ENCODE measurements around the gene YIF1A.
A peak's percentile ranks its signal among the peaks of the same experiment; 100 is the strongest.

YIF1A gene

GRCh38 chr11:66268244-66268951 is 20.5 kb downstream of the YIF1A start, which contains the start of gene RAB1B:
Gene RAB1B (plus strand): TSS chr11:66268639. CDS start chr11:66268680, 41 bp downstream.
- TF ChIP-seq, protein P1, sequence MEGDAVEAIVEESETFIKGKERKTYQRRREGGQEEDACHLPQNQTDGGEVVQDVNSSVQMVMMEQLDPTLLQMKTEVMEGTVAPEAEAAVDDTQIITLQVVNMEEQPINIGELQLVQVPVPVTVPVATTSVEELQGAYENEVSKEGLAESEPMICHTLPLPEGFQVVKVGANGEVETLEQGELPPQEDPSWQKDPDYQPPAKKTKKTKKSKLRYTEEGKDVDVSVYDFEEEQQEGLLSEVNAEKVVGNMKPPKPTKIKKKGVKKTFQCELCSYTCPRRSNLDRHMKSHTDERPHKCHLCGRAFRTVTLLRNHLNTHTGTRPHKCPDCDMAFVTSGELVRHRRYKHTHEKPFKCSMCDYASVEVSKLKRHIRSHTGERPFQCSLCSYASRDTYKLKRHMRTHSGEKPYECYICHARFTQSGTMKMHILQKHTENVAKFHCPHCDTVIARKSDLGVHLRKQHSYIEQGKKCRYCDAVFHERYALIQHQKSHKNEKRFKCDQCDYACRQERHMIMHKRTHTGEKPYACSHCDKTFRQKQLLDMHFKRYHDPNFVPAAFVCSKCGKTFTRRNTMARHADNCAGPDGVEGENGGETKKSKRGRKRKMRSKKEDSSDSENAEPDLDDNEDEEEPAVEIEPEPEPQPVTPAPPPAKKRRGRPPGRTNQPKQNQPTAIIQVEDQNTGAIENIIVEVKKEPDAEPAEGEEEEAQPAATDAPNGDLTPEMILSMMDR (conservative IDR thresholded peaks at IDR 0.05; ENCODE audit: low read depth, low read length), result no peak
- DNase-seq (ENCODE audit: low read depth), result peak; percentile 100
- H3K4me3 ChIP-seq (ENCODE audit: low read depth, low read length), result peak within 1 kb of the TSS; percentile 93

- DNase-seq (ENCODE audit: low read depth), result peak; percentile 92
- H3K4me3 ChIP-seq (ENCODE audit: low read depth, low read length), result peak overlapping the region; percentile 72
- TF ChIP-seq, protein P1 (conservative IDR thresholded peaks at IDR 0.05; ENCODE audit: low read depth, low read length), result no peak
These were observed 21.3 kb downstream of the YIF1A start for GRCh38 chr11:66267379-66268243.

DNA sequence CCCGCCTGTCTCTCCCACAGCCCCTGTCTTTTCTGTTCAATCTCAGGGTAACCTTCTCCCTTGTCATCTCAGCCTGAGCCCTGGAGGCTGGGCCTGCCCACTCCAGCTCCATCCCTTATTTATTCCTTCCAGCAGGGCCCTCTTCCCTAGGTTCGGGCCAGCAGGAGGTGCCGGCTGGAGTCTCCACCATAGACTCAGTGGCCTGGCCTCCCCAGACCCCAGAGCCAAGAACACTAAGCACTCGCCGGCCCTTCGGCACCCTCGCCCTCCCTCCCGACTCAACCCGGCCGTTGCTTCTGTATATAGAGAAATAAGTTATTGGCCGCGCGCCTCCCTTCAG is 21.9 kb downstream of the YIF1A start:
- DNase-seq (ENCODE audit: low read depth), result no peak
- H3K4me3 ChIP-seq (ENCODE audit: low read depth, low read length), result peak overlapping the region; percentile 72
- TF ChIP-seq, protein P1 (conservative IDR thresholded peaks at IDR 0.05; ENCODE audit: low read depth, low read length), result peak; percentile 12

DNA sequence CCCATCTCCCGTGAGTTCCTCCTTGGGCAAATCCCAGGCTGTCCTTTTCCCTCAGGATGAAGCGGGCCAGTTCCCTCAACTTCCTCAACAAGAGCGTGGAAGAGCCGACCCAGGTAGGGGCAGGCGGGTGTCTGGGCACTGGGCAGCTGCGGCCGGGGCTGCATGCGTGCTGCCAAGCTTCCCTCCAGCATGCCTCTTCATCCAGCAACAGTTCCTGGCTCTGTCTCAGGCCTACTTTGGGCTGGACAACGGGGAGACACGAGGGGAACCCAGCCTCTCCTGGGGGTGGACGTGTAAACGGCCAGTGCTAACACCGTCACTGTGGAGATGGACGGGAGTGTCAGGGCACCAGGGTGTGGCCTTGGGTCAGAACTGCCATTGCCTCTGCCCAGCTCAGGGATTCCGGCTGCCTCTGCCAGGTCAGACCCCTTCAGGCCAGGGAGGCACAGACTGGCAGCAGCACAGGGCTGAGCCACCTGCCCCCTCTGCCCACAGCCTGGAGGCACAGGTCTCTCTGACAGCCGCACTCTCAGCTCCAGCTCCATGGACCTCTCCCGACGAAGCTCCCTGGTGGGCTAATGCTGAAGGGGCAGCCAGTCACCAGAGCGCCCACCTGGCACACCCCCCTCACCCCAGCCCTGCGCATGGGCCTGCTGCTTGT is 22.4 kb downstream of the YIF1A start:
- DNase-seq (ENCODE audit: low read depth), result no peak
- peak overlapping the region; percentile 72 for H3K4me3 ChIP-seq (ENCODE audit: low read depth, low read length)
- TF ChIP-seq, protein P1 (conservative IDR thresholded peaks at IDR 0.05; ENCODE audit: low read depth, low read length), result no peak

DNA sequence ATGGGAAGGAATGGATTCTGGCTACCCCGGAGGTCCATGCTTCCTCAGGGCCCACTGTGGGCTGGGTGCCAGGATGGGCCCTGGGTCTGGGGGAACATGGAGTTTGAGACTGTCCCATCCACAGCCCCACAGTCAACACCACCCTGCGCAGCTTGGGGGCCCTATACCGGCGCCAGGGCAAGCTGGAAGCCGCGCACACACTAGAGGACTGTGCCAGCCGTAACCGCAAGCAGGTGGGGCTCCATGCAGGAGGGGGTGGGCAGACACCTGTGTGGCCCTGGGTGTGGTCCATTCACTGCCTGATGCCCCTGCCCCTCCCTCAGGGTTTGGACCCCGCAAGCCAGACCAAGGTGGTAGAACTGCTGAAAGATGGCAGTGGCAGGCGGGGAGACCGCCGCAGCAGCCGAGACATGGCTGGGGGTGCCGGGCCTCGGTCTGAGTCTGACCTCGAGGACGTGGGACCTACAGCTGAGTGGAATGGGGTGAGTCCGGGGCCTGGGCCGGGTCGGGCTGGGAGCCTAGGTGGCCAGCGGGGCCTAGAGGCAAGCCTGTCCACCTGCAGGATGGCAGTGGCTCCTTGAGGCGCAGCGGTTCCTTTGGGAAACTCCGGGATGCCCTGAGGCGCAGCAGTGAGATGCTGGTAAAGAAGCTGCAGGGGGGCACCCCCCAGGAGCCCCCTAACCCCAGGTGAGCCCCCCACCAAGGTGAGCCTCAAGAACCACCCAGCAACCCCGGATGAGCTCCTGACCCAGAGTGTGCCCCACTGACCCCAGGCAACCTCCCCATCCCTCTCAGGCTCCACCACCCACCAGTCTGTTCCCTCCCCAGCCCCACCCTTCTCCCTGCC is 23.2 kb downstream of the YIF1A start:
- DNase-seq (ENCODE audit: low read depth), result no peak
- no peak overlapping the region for H3K4me3 ChIP-seq (ENCODE audit: low read depth, low read length)
- TF ChIP-seq, protein P1 (conservative IDR thresholded peaks at IDR 0.05; ENCODE audit: low read depth, low read length), result no peak

DNA sequence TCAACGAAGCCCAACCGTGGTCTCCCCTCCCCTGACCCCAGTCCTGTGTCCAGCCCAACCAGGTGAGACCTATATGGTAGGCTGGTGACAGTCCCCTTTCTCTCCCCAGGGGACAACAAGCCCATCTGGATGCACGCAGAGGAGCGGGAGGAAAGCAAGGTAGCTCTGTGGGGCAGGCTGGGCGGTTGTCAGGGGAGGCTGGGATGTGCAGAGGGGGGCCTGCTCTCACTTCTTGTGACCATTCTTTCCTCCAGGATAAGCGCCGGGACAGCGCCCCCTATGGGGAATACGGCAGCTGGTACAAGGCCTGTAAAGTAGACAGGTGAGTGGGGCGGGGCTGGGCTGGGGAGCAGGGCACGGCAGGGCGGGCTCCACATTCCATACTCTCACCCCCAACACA is 24.0 kb downstream of the YIF1A start:
- TF ChIP-seq, protein P1 (conservative IDR thresholded peaks at IDR 0.05; ENCODE audit: low read depth, low read length), result peak; percentile 41
- no peak overlapping the region for H3K4me3 ChIP-seq (ENCODE audit: low read depth, low read length)
- no peak for DNase-seq (ENCODE audit: low read depth)
